Measurements from ENCODE around the gene GDPD5.

Gene GDPD5

DNA sequence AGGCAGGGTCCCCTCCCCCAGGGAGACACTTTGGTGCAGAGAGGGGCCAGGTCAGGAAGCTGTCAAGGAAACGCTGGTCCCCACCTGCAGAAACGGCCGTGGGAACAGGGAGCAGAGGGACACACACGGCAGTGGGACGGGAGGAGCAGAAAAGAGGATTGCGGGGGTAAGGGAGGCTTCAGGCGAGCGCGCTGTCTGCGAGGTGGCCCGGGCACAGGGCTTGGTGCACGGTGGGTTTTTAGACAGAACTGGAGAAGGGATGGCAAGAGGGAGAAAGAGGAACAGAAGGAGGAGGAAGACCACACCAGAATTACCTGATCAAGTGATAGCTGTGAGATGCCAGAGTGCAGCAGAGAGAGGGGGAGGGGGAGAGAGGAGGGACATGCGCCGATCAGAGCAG lies 86.7 kb downstream of the GDPD5 start:
- no peak for TF ChIP-seq ZNF70 (CRISPR knock-in tag; IDR thresholded peaks at IDR 0.05)
- no peak for ATAC-seq

DNA sequence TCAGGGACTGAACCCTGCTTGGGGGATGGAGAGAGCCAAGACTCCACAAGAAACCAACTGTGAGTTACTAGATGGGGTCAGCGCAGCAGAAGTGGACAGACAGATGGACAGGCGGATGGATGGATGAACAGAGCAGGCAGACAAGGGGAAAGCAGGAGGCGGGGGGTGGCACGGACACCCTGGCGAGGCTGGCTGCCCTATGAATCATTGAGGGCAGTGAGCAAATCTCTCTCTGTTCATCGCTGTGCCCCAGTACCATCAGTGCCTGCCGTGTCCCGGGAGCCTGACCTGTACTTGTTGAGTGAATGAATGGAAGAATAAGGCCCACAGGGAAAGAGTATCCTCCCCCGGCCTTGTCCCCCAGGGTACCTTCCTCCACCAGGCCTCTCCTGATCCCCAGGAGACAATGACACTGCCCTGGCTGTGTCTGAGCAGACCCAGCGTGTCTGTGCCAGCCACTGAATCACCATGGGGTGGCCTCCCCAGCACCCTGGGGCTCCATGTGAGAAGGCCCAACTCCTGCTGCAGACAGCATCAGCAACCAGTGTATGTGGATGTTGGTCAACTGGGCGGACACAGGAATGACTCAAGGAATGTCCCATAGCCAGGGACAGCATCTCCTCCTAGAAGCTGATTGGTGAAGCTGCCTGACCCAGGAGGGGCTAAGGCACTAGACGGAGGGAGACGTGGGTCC lies 87.6 kb downstream of the GDPD5 start:
- no peak for ATAC-seq
- TF ChIP-seq CSRNP3 (CRISPR knock-in tag; IDR thresholded peaks at IDR 0.05) (no peak), ESRRG (CRISPR knock-in tag; IDR thresholded peaks at IDR 0.05) (no peak), ZFP30 (CRISPR knock-in tag; IDR thresholded peaks at IDR 0.05) (no peak), CSDC2 (CRISPR knock-in tag; IDR thresholded peaks at IDR 0.05) (no peak)
- TF ChIP-seq, protein P1, sequence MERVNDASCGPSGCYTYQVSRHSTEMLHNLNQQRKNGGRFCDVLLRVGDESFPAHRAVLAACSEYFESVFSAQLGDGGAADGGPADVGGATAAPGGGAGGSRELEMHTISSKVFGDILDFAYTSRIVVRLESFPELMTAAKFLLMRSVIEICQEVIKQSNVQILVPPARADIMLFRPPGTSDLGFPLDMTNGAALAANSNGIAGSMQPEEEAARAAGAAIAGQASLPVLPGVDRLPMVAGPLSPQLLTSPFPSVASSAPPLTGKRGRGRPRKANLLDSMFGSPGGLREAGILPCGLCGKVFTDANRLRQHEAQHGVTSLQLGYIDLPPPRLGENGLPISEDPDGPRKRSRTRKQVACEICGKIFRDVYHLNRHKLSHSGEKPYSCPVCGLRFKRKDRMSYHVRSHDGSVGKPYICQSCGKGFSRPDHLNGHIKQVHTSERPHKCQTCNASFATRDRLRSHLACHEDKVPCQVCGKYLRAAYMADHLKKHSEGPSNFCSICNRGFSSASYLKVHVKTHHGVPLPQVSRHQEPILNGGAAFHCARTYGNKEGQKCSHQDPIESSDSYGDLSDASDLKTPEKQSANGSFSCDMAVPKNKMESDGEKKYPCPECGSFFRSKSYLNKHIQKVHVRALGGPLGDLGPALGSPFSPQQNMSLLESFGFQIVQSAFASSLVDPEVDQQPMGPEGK (CRISPR knock-in tag; IDR thresholded peaks at IDR 0.05; ENCODE audit: borderline replicate concordance), result no peak

GRCh38 chr11:75436806-75437205 lies 88.9 kb downstream of the GDPD5 start:
- ATAC-seq, result no peak
- TF ChIP-seq ZNF8 (CRISPR knock-in tag; IDR thresholded peaks at IDR 0.05) (no peak), TOX (CRISPR knock-in tag; IDR thresholded peaks at IDR 0.05; ENCODE audit: borderline replicate concordance) (no peak)

- no peak for ATAC-seq
- TF ChIP-seq RARB (CRISPR knock-in tag; IDR thresholded peaks at IDR 0.05), result no peak
- TF ChIP-seq, protein P1 (CRISPR knock-in tag; IDR thresholded peaks at IDR 0.05; ENCODE audit: borderline replicate concordance), result no peak
- TF ChIP-seq POU6F1 (CRISPR knock-in tag; IDR thresholded peaks at IDR 0.05; ENCODE audit: borderline replicate concordance, low read depth), result no peak
- no peak for TF ChIP-seq ZNF70 (CRISPR knock-in tag; IDR thresholded peaks at IDR 0.05)
- no peak for TF ChIP-seq ARNTL (CRISPR knock-in tag; IDR thresholded peaks at IDR 0.05; ENCODE audit: borderline replicate concordance, low read depth)
- no peak for TF ChIP-seq SNAI2 (CRISPR knock-in tag; IDR thresholded peaks at IDR 0.05)
- no peak for TF ChIP-seq PPARA (CRISPR knock-in tag; IDR thresholded peaks at IDR 0.05; ENCODE audit: borderline replicate concordance)
- no peak for TF ChIP-seq OSR1 (CRISPR knock-in tag; IDR thresholded peaks at IDR 0.05)
- TF ChIP-seq ESRRG (CRISPR knock-in tag; IDR thresholded peaks at IDR 0.05), result no peak
- no peak for TF ChIP-seq ZFP30 (CRISPR knock-in tag; IDR thresholded peaks at IDR 0.05)
- TF ChIP-seq CSRNP3 (CRISPR knock-in tag; IDR thresholded peaks at IDR 0.05), result no peak
- TF ChIP-seq BACH2 (CRISPR knock-in tag; IDR thresholded peaks at IDR 0.05; ENCODE audit: borderline replicate concordance), result no peak
- TF ChIP-seq CSDC2 (CRISPR knock-in tag; IDR thresholded peaks at IDR 0.05), result no peak
- TF ChIP-seq, protein P2, sequence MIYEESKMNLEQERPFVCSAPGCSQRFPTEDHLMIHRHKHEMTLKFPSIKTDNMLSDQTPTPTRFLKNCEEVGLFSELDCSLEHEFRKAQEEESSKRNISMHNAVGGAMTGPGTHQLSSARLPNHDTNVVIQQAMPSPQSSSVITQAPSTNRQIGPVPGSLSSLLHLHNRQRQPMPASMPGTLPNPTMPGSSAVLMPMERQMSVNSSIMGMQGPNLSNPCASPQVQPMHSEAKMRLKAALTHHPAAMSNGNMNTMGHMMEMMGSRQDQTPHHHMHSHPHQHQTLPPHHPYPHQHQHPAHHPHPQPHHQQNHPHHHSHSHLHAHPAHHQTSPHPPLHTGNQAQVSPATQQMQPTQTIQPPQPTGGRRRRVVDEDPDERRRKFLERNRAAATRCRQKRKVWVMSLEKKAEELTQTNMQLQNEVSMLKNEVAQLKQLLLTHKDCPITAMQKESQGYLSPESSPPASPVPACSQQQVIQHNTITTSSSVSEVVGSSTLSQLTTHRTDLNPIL (CRISPR knock-in tag; IDR thresholded peaks at IDR 0.05; ENCODE audit: low read depth), result no peak
- no peak for TF ChIP-seq TOX (CRISPR knock-in tag; IDR thresholded peaks at IDR 0.05; ENCODE audit: borderline replicate concordance)
- no peak for TF ChIP-seq TCF4 (CRISPR knock-in tag; IDR thresholded peaks at IDR 0.05; ENCODE audit: borderline replicate concordance)
These were observed 90.2 kb downstream of the GDPD5 start for GRCh38 chr11:75435571-75435925.
